Esophagus mucosa (tissue), 1 donor: ENCODE results near the gene NUDT8. TPM values are rescaled to one million over a fixed set of nuclear protein-coding genes. Genes with fewer than 3 reads are reported as not detected.
"Not testable (repeated sequence)": the region's sequence is repeated elsewhere in the genome, so short reads cannot be mapped to it uniquely, and the experiment has no call there.

Experiments
- ATAC-seq: fragments of 200-7000 bp; cut with Tn5 transposase; one replicate; pipeline ENCODE4 v1.9.1; 2020
- total RNA-seq: library from RNA; stranded (reverse); gene quantifications from one replicate; pipeline ENCODE4 v1.2.4, GENCODE V29; 2023
- donor health status: DM: yes; HTN: yes; CAD: no.

NUDT8 gene
- total RNA-seq, 1 donor from 2014 or later = 56.0 TPM

DNA sequence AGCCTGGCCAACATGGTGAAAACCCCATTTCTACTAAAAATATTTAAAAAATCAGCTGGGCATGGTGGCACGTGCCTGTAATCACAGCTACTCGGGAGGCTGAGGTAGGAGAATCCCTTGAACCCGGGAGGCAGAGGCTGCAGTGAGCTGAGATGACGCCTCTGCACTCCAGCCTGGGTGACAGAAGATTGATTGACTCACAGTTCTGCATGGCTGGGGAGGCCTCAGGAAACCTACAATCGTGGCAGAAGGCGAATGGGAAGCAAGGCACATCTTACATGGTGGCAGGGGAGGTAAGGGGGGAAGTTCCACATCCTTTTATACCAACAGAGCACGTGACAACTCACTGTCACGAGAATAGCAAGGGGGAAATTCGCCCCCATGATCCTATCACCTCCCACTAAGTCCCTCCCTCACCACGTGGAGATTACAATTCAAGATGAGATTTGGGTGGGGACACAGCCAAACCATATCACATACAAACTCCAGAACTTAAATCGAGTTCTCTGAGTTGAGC, 40.8 kb downstream of the NUDT8 start:
- not testable (repeated sequence) for ATAC-seq

DNA sequence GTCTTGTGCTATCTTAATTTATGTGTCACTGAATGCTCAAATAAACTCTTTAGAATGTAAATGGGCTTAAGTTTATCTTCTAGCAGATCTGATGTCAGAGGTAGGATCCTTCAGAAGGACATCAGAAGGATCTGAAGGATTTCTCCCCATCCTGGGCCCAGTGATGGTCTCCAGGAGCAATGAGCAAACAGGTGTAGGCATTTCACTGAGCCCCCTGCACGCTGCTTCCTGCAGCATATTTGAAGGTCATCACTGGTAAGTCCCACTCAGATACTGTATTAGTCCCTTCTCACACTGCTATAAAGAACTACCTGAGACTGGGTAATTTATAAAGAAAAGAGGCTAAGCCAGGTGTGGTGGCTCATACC, 41.6 kb downstream of the NUDT8 start:
- ATAC-seq = no peak

DNA sequence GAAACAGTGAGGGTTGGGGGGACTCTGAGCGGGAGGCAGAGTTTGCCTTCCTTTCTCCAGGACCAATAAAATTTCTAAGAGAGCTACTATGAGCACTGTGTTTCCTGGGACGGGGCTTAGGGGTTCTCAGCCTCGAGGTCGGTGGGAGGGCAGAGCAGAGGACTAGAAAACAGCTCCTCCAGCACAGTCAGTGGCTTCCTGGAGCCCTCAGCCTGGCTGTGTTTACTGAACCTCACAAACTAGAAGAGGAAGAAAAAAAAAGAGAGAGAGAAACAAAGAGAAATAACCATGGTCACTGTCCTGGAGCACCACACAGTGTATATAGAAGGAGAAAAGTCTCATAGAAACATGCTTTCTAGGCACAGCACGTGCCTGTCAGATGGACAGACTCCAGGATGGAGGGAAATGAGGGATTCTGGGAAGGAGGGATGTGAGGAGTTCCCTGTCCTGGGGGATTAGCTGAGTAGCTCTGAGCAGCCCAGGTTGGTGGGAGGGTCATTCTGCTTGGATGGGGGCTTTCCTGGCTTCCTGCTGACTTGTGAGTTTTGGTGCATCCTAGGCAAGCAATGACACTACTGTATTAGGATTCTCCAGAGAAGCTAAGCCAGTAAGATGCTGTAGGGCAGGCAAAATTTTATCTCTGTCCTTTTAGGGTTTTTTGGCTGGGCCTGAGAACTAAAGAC, 43.0 kb downstream of the NUDT8 start:
- no peak for ATAC-seq

DNA sequence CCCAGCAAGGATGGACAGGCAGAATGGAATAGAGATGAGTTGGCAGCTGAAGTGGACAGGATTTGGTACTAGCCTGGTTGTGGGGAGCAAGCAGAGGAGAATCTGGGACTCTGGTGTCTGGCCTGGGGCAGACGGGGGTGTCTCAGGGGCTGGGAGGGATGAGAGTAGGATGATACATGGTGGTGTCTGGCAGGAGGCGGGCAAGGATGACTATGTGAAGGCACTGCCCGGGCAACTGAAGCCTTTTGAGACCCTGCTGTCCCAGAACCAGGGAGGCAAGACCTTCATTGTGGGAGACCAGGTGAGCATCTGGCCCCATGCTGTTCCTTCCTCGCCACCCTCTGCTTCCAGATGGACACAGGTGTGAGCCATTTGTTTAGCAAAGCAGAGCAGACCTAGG, 43.8 kb downstream of the NUDT8 start:
- no peak for ATAC-seq

DNA sequence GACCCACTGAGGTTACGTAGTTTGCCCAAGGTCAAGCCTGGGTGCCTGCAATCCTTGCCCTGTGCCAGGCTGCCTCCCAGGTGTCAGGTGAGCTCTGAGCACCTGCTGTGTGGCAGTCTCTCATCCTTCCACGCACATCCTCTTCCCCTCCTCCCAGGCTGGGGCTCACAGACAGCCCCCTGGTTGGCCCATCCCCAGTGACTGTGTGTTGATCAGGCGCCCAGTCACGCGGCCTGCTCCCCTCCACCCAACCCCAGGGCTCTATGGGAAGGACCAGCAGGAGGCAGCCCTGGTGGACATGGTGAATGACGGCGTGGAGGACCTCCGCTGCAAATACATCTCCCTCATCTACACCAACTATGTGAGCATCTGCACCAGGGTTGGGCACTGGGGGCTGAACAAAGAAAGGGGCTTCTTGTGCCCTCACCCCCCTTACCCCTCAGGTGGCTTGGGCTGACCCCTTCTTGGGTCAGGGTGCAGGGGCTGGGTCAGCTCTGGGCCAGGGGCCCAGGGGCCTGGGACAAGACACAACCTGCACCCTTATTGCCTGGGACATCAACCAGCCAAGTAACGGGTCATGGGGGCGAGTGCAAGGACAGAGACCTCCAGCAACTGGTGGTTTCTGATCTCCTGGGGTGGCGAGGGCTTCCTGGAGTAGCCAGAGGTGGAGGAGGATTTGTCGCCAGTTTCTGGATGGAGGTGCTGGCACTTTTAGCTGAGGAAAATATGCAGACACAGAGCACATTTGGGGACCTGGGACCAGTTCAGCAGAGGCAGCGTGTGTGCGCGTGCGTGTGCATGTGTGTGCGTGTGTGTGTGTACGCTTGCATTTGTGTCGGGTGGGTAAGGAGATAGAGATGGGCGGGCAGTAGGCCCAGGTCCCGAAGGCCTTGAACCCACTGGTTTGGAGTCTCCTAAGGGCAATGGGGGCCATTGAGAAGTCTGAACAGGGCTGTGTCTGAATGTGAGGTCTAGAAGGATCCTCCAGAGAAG, 44.6 kb downstream of the NUDT8 start:
- peak; percentile 23 for ATAC-seq

DNA sequence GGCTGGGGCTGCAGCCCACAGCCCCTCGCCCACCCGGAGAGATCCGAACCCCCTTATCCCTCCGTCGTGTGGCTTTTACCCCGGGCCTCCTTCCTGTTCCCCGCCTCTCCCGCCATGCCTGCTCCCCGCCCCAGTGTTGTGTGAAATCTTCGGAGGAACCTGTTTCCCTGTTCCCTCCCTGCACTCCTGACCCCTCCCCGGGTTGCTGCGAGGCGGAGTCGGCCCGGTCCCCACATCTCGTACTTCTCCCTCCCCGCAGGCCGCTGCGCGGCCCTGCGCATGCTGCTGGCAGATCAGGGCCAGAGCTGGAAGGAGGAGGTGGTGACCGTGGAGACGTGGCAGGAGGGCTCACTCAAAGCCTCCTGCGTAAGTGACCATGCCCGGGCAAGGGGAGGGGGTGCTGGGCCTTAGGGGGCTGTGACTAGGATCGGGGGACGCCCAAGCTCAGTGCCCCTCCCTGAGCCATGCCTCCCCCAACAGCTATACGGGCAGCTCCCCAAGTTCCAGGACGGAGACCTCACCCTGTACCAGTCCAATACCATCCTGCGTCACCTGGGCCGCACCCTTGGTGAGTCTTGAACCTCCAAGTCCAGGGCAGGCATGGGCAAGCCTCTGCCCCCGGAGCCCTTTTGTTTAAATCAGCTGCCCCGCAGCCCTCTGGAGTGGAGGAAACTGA, 45.4 kb downstream of the NUDT8 start:
- ATAC-seq = peak; percentile 84

DNA sequence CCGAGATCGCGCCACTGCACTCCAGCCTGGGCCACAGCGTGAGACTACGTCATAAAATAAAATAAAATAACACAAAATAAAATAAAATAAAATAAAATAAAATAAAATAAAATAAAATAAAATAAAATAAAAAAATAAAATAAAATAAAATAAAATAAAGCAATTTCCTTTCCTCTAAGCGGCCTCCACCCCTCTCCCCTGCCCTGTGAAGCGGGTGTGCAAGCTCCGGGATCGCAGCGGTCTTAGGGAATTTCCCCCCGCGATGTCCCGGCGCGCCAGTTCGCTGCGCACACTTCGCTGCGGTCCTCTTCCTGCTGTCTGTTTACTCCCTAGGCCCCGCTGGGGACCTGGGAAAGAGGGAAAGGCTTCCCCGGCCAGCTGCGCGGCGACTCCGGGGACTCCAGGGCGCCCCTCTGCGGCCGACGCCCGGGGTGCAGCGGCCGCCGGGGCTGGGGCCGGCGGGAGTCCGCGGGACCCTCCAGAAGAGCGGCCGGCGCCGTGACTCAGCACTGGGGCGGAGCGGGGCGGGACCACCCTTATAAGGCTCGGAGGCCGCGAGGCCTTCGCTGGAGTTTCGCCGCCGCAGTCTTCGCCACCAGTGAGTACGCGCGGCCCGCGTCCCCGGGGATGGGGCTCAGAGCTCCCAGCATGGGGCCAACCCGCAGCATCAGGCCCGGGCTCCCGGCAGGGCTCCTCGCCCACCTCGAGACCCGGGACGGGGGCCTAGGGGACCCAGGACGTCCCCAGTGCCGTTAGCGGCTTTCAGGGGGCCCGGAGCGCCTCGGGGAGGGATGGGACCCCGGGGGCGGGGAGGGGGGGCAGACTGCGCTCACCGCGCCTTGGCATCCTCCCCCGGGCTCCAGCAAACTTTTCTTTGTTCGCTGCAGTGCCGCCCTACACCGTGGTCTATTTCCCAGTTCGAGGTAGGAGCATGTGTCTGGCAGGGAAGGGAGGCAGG, 46.2 kb downstream of the NUDT8 start, which contains the start of gene GSTP1:
TSS of gene GSTP1 (plus strand) at position 566 of the 958 bp plus-strand sequence. CDS start at position 598, 32 bp downstream.
- ATAC-seq = peak; percentile 77

DNA sequence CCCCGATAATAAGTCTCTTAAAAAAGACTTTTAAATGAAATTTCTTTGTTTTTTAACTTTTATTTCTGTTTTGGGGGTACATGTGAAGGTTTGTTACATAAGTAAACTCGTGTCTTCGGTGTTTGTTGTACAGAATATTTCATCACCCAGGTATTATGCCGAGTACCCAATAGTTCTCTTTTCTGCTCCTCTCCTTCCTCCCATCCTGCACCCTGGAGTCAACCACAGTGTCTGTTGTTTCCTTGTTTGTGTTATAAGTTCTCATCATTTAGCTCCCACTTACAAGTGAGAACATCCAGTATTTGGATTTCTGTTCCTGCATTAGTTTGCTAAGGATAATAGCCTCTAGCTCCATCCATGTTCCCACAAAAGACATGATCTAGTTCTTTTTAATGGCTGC, 47.7 kb downstream of the NUDT8 start:
- ATAC-seq = no peak

DNA sequence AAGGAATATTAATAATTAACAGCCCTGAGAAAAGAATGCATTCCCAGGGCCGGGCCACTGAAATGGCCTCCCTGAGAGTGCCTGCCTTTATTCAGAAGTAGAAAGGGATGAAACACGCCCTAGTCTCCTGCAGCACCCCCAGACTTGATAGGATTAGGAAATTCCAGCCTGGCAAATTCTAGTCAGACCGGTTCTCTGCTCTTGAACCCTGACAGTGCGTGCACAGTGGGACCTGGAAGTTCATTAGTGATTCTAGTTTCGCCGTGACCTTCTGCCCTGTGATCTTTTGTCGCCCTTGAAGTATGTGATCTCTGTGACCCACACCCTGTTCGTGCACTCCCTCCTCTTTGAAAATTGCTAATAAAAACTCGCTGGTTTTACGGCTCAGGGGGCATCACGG, 48.3 kb downstream of the NUDT8 start:
- ATAC-seq = no peak

DNA sequence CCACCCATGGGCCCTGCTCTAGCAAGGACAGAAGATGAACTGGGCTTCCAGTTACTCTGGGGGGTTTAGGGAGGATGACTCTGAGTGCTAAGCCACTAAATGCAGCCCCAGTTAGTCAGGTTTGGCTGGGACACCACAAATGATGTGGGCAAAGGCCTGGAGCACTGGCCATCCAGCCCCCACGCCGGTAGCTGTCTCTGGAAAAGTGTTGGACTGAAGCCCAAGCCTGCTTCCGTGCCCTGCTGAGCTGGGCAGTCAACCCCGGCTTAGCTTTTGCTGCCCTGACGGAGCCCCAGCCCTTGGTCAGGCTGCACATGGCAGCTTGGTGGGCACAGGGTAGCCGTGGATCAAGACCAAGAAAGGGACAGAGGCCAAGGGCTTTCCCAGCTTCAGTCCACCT, 51.8 kb downstream of the NUDT8 start:
- ATAC-seq = no peak

Other genes with a start within 250 kb of the NUDT8 start
- 15.3 TPM for gene RAD9A, start 238.0 kb downstream of the NUDT8 start, total RNA-seq
- 188 TPM for gene PPP1CA, start 228.1 kb downstream of the NUDT8 start, total RNA-seq
- gene TBC1D10C, start 225.9 kb downstream of the NUDT8 start, total RNA-seq = 1.5 TPM
- gene CARNS1, start 214.3 kb downstream of the NUDT8 start, total RNA-seq = 0.20 TPM
- gene RPS6KB2, start 201.4 kb downstream of the NUDT8 start, total RNA-seq = 95.0 TPM
- 2.5 TPM for gene PTPRCAP, start 192.3 kb downstream of the NUDT8 start, total RNA-seq
- gene CORO1B, start 186.5 kb downstream of the NUDT8 start, total RNA-seq = 74.0 TPM
- gene GPR152, start 177.2 kb downstream of the NUDT8 start, total RNA-seq = not detected
- 0.24 TPM for gene CABP4, start 174.6 kb downstream of the NUDT8 start, total RNA-seq
- 135 TPM for gene TMEM134, start 160.7 kb downstream of the NUDT8 start, total RNA-seq
- 23.5 TPM for gene AIP, start 146.9 kb downstream of the NUDT8 start, total RNA-seq
- 36.5 TPM for gene PITPNM1, start 124.6 kb downstream of the NUDT8 start, total RNA-seq
- 34.8 TPM for gene CDK2AP2, start 121.8 kb downstream of the NUDT8 start, total RNA-seq
- not detected for gene CABP2, start 106.5 kb downstream of the NUDT8 start, total RNA-seq
- 2,342 TPM for gene GSTP1, start 46.1 kb downstream of the NUDT8 start, total RNA-seq
- 140 TPM for gene NDUFV1, start 23.0 kb downstream of the NUDT8 start, total RNA-seq
- gene TBX10, start 9.8 kb upstream of the NUDT8 start, total RNA-seq = not detected
- 0.20 TPM for gene ACY3, start 20.8 kb upstream of the NUDT8 start, total RNA-seq
- 206 TPM for gene ALDH3B2, start 44.7 kb upstream of the NUDT8 start, total RNA-seq